Measurements from ENCODE around the gene PRPF40B.

DNA sequence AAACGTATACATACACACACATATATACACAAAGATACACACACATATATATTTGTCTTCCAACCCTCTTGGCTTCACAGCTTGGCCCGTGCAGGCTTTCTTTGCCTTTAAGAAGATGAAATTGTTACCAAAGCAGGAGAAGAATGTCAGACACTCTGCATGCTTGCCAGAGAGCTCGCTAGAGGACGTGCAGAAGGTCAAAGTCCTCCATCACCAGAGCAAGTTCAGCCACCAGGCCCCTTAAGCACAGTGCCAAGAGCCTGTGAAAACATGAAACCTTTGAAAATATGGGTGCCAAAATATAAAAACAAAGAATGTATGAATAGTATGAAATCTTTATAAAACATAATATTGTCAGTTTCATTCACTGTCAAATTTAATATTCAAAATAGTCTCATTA is 40.5 kb upstream of the PRPF40B start:
- TF ChIP-seq, protein P1, sequence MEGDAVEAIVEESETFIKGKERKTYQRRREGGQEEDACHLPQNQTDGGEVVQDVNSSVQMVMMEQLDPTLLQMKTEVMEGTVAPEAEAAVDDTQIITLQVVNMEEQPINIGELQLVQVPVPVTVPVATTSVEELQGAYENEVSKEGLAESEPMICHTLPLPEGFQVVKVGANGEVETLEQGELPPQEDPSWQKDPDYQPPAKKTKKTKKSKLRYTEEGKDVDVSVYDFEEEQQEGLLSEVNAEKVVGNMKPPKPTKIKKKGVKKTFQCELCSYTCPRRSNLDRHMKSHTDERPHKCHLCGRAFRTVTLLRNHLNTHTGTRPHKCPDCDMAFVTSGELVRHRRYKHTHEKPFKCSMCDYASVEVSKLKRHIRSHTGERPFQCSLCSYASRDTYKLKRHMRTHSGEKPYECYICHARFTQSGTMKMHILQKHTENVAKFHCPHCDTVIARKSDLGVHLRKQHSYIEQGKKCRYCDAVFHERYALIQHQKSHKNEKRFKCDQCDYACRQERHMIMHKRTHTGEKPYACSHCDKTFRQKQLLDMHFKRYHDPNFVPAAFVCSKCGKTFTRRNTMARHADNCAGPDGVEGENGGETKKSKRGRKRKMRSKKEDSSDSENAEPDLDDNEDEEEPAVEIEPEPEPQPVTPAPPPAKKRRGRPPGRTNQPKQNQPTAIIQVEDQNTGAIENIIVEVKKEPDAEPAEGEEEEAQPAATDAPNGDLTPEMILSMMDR (IDR thresholded peaks at IDR 0.05; ENCODE audit: poor library complexity) = no peak
- TF ChIP-seq EZH2 (IDR thresholded peaks at IDR 0.05; ENCODE audit: borderline replicate concordance) = no peak
- TF ChIP-seq EZH2phosphoT487 (IDR thresholded peaks at IDR 0.05; ENCODE audit: low read depth, severe bottlenecking, unreplicated experiment) = no peak
